Fibroblast of lung (primary cell): Measurements from ENCODE around the gene FNDC3B. TPM values are rescaled to one million over a fixed set of nuclear protein-coding genes. Genes with fewer than 3 reads are reported as not detected.
"Not testable (repeated sequence)": the region's sequence is repeated elsewhere in the genome, so short reads cannot be mapped to it uniquely, and the experiment has no call there.

Source experiments
- DNase-seq, 2 donors: peaks; one replicate each; pipeline versions ENCODE4 v3.0.0 to v3.0.0-alpha.2; 2010; ENCODE audit warnings: low read depth in 2 of 2
- H2AFZ ChIP-seq: 2 replicates; pipeline ENCODE4 v1.5.1; 2012; ENCODE audit warnings: low read length, control low read depth, inconsistent platforms
- H3K27ac ChIP-seq: 2 replicates; pipeline ENCODE4 v1.5.1; 2011; ENCODE audit warnings: low read length, control low read depth; ENCODE audit not compliant: insufficient read depth
- H3K27me3 ChIP-seq: 2 replicates; pipeline ENCODE4 v1.5.1; 2011; ENCODE audit warnings: mild to moderate bottlenecking, low read length; ENCODE audit not compliant: control insufficient read depth, insufficient read depth
- H3K36me3 ChIP-seq: 2 replicates; pipeline ENCODE4 v1.5.1; 2011; ENCODE audit warnings: low read length; ENCODE audit not compliant: control insufficient read depth, insufficient read depth
- H3K4me1 ChIP-seq: 2 replicates; pipeline ENCODE4 v1.5.1; 2011; ENCODE audit warnings: low read length; ENCODE audit not compliant: control insufficient read depth, insufficient read depth; ENCODE audit errors: extremely low read depth
- H3K4me2 ChIP-seq: 2 replicates; pipeline ENCODE4 v1.5.1; 2011; ENCODE audit warnings: low read length, control low read depth; ENCODE audit not compliant: insufficient read depth; ENCODE audit errors: extremely low read depth
- H3K4me3 ChIP-seq, 4 experiments: fragments of 200-600 bp in 1 of 4; sonication (generic) in 1 of 4; replicated peaks in 1 of 4; 2 replicates each; pipeline ENCODE4 v1.5.1; 2011 to 2016; ENCODE audit warnings: low read length in 4 of 4, low read depth in 3 of 4, mild to moderate bottlenecking in 3 of 4, control low read depth in 2 of 4, inconsistent platforms in 1 of 4, mixed read lengths in 1 of 4; ENCODE audit not compliant: insufficient read depth in 1 of 4; ENCODE audit errors: control extremely low read depth in 1 of 4
- H3K79me2 ChIP-seq: 2 replicates; pipeline ENCODE4 v1.5.1; 2012; ENCODE audit warnings: mild to moderate bottlenecking, low read length, inconsistent platforms; ENCODE audit not compliant: control insufficient read depth, insufficient read depth
- H3K9ac ChIP-seq: 2 replicates; pipeline ENCODE4 v1.5.1; 2011; ENCODE audit warnings: mild to moderate bottlenecking, low read length, control low read depth; ENCODE audit not compliant: insufficient read depth
- H3K9me3 ChIP-seq: 2 replicates; pipeline ENCODE4 v1.5.1; 2012; ENCODE audit warnings: low read depth, low read length; ENCODE audit not compliant: control insufficient read depth, insufficient read depth
- H4K20me1 ChIP-seq: 2 replicates; pipeline ENCODE4 v1.5.1; 2011; ENCODE audit warnings: low read length; ENCODE audit not compliant: control insufficient read depth, insufficient read depth; ENCODE audit errors: extremely low read depth
- CTCF ChIP-seq, 2 donors: IDR thresholded peaks in 1 of 2; conservative IDR thresholded peaks in 1 of 2; 1 replicate in 1 of 2; 2 replicates in 1 of 2; pipeline ENCODE4 v1.5.1; 2011 to 2012; ENCODE audit warnings: low read length in 2 of 2, control low read depth in 1 of 2, inconsistent platforms in 1 of 2, low read depth in 1 of 2, mild to moderate bottlenecking in 1 of 2
- EZH2 ChIP-seq: IDR thresholded peaks from 2 replicates; pipeline ENCODE4 v1.5.1; 2012; ENCODE audit warnings: low read length, control low read depth, mild to moderate bottlenecking; ENCODE audit errors: missing control alignments
- polyA minus RNA-seq: library from RNA; depleted of rRNA, polyadenylated mRNA; stranded (reverse); fragments of >200 nt; gene quantifications from 2 replicates; pipeline ENCODE4 v1.2.3, GENCODE V29; 2011; ENCODE audit warnings: low replicate concordance
- polyA plus RNA-seq, 2 donors: library from polyadenylated mRNA; depleted of rRNA in 1 of 2; stranded (reverse) in 1 of 2; unstranded in 1 of 2; fragments of >200 nt; gene quantifications; 2 replicates each; pipeline ENCODE4 v1.2.1, GENCODE V29; 2011 to 2012; ENCODE audit warnings: missing spikeins in 1 of 2
- total RNA-seq: library from RNA; depleted of rRNA; stranded (reverse); fragments of >200 nt; gene quantifications from 2 replicates; pipeline ENCODE4 v1.2.1, GENCODE V29; 2014

The FNDC3B gene
- total RNA-seq (47.5 and 76.8 TPM in 2 replicates), polyA plus RNA-seq (19.5 and 26.1 TPM in 2 replicates), polyA minus RNA-seq (279 and 321 TPM in 2 replicates)
- 41.6 and 71.2 TPM in 2 replicates for polyA plus RNA-seq (2012)

DNA sequence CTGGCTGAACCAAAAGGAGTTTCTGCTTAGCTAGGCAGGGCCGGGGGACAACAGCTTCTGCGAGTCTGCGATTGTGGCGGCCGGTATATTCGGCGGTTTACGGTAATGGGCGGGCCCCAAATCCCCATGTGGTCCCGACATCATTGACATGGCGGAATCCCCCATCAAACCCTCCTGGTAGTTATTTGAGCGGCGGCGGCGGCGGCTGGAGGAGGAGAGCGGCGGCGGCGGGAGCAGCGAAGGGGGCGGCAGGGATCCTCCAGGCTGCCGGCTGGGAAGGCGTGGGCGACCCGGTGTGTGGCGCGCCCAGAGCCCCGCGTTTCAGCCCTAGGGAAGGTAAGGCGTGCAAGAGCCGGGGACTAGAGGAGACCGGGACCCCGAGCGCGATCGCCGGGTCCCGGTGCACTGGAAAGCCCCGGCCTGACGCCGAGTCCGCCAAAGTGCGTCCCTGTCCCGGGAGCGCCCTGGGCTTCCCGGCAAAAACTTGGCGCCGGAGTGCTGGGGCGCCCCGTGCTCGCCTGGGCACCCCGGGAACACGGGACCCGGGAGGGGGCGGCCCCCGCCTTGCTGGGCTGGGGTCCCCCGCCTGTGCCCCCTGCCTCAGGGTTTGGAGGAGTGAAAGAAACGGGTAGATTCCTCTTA lies at the start of gene FNDC3B:
TSS of gene FNDC3B (plus strand) at position 143 of the 642 bp plus-strand sequence. CDS start 72,902 bp downstream, outside the sequence.
- DNase-seq, result peak; percentile 96 to 97
- peak within 1 kb of the TSS; percentile 99 for H3K9ac ChIP-seq
- peaks cover 6% of the 10 kb centered on the region for H3K4me1 ChIP-seq
- H3K9me3 ChIP-seq, result no peaks in the 10 kb centered on the region
- no peaks in the 10 kb centered on the region for H3K36me3 ChIP-seq
- peaks cover 46% of the 10 kb centered on the region for H3K79me2 ChIP-seq
- H2AFZ ChIP-seq, result peak within 1 kb of the TSS; percentile 61
- TF ChIP-seq CTCF (conservative IDR thresholded peaks at IDR 0.05 in 1 of 2, IDR thresholded peaks at IDR 0.05 in 1 of 2; ENCODE audit: low read depth in 1 of 2, low read length in 2 of 2) (no peak), EZH2 (no peak)
- H3K4me2 ChIP-seq, result peak within 1 kb of the TSS; percentile 97
- H3K27me3 ChIP-seq, result no peaks in the 10 kb centered on the region
- peak within 1 kb of the TSS; percentile 79 to 97 (median 90) for H3K4me3 ChIP-seq
- H3K27ac ChIP-seq, result peak within 1 kb of the TSS; percentile 98
- no peaks in the 10 kb centered on the region for H4K20me1 ChIP-seq

DNA sequence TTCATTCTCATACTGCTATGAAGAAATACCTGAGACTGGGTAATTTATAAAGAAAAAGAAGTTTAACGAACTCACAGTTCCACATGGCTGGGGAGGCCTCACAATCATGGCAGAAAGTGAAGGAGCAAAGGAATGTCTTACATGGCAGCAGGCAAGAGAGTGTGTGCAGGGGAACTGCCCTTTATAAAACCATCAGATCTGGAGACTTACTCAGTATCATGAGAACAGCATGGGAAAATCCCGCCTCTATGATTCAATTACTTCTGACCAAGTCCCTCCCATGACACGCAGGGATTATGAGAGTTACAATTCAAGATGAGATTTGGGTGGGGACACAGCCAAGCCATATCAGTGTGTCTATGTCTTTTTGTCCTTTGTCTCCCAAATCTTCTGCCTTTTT lies 49.1 kb upstream of the FNDC3B start:
- H2AFZ ChIP-seq, H3K4me3 ChIP-seq, H3K4me2 ChIP-seq, H3K9ac ChIP-seq, H3K9me3 ChIP-seq, H3K4me1 ChIP-seq, H3K36me3 ChIP-seq, H3K27me3 ChIP-seq, H3K27ac ChIP-seq, H3K79me2 ChIP-seq, H4K20me1 ChIP-seq, DNase-seq: not testable (repeated sequence)

GRCh38 chr3:171991166-171991565 lies 48.2 kb upstream of the FNDC3B start:
- Histone ChIP-seq H4K20me1 (no peaks in the 10 kb centered on the region), H3K27me3 (no peaks in the 10 kb centered on the region), H3K4me2 (no peak overlapping the region), H3K9ac (no peak overlapping the region), H3K36me3 (no peaks in the 10 kb centered on the region), H3K4me3 (no peak overlapping the region), H3K4me1 (peaks cover 11% of the 10 kb centered on the region), H3K79me2 (no peaks in the 10 kb centered on the region), H3K27ac (no peak overlapping the region), H3K9me3 (no peaks in the 10 kb centered on the region), H2AFZ (no peak overlapping the region)
- no peak for DNase-seq
- TF ChIP-seq CTCF (conservative IDR thresholded peaks at IDR 0.05 in 1 of 2, IDR thresholded peaks at IDR 0.05 in 1 of 2; ENCODE audit: low read depth in 1 of 2, low read length in 2 of 2) (no peak), EZH2 (no peak)
